HG02970 (cell line): ENCODE measurements around the gene CCNJ.
A peak's percentile ranks its signal among the peaks of the same experiment; 100 is the strongest.

Source experiments
- ATAC-seq: cut with Tn5 transposase; IDR thresholded peaks from one replicate; pipeline ENCODE4 v1.9.1; 2021; ENCODE audit warnings: mild to moderate bottlenecking, moderate library complexity, moderate number of reproducible peaks; ENCODE audit not compliant: unreplicated experiment, low FRiP score

CCNJ gene

GRCh38 chr10:96049340-96049739 lies 6.0 kb downstream of the CCNJ start:
- ATAC-seq = no peak

DNA sequence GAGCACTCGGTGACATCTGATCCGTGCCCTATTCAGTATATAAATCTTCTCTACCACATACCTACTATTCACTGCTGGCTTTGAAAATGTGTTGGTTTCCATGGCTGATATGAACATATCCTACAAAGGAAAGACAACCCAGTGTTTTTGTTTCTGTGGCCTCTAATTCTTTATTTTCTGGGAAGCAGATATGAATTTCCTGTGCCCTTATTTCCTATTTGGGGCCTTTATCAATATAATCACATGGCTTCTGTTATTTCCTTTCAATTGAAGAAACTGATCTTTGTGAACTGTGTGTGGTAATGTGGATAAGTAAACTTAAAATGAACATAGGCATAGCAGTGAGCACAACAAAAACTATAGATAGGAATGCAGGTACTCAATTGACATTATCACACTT lies 10.6 kb downstream of the CCNJ start:
- no peak for ATAC-seq

DNA sequence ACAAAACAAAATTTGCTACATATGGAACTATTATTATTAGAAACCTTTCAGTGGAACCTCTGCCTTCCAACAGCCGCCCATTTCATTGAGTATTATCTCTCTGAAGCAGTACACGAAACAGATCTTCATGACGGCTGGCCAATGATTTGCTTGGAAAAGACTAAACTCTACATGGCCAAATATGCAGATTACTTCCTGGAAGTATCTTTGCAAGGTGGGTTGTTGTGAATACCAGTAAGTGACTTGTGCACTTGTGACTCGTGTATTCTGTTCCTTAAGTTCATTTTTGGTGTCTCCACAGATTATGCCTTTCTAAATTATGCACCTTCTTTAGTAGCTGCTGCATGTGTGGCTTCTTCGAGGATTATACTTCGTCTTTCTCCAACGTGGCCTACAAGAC lies 13.4 kb downstream of the CCNJ start:
- no peak for ATAC-seq

- ATAC-seq = no peak
Observed at GRCh38 chr10:96061232-96061631, 17.8 kb downstream of the CCNJ start.

DNA sequence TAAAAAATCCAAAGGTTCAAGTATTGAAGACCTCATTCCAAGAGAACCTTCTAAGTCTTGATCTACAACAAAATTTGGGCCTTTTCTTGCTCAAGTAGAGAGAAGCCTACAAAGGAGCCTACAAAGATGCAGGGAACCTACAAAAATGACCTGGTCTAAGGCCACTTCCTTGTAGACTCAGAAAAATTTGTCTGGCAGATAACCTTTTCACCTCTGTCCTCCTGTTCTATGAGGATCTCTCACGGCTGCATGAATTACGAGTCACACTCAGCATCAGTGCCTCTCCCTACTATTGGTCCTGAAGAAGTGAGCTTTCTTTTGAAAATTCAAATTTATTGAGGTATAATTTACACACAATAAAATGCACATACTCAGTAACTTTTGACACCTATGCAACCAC lies 29.3 kb downstream of the CCNJ start:
- ATAC-seq = no peak

GRCh38 chr10:96073722-96074121 lies 30.3 kb downstream of the CCNJ start:
- no peak for ATAC-seq

DNA sequence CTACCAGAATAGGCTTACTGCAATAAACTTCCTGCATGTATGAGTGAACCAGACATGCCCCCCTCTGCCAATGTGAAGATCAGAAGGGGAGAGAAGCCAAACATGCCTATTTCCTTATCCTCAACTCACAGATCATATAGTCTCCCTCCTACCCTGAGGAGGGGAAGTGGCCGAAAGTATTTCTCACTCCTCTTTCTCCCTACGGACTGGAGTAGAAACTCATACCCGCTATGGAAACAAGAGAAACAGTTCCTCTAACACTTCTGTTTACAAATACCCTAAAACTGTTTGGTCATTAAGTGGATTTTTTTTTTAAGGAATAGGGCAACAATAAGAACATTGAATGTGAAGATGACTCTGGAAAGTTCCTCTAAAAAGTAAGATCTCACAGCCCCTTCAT lies 31.4 kb downstream of the CCNJ start:
- no peak for ATAC-seq

GRCh38 chr10:96075977-96076376 lies 32.6 kb downstream of the CCNJ start:
- no peak for ATAC-seq

DNA sequence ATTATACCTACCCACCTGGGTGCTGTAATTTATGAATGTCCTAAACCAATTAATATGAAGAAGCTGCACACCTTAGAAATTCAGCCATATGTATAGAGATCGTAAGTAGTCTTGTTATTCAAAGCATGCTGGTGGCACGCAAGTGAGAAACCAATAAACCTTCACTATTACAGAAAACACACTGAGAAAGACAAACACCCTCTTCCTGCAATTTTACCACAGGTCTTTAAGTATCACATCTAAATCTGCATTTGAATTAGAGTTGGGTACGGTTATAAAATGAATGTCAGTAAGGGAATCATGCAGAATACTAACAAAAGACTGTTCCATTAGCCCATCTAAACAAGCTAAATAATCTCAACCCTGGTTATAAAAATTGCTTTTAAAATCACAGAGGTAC lies 33.8 kb downstream of the CCNJ start:
- ATAC-seq = no peak

DNA sequence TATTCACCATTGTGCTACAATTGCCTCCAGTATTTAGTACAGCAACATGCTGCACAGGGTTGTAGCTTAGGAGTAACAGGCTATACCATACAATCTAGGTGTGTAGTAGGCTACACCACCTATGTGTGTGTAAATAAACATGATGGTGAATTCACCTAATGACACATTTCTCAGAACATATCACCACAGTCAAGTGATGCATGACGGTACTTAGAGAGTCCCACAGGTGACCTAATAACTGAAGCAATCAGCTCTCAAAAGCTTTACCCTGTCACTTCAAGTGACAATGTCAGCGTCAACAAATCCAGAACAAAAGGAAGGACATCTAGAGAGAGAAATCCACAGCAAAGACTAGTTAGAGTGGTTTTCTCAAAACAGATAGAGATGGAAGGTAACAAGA lies 38.8 kb downstream of the CCNJ start:
- no peak for ATAC-seq

DNA sequence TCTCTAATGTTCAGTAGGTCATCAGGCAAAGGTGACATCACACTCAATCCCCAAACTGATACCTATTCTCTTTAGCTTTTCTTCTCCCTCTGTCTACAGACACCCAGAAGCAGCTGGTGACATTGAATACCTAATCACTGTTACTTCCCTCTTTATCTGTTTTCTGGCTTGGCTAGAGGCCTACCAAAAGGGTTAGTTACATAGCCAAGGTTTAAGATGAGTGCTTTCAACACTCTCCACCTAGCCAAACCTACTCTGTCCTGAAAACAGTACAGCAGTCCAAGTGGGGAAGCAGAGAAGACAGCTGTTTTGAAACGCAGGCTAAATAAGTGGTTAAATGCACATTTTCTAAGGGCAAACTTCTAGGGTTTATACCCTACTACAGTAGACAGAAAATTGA lies 39.4 kb downstream of the CCNJ start:
- no peak for ATAC-seq

- no peak for ATAC-seq
Observed at GRCh38 chr10:96089116-96089515, 45.7 kb downstream of the CCNJ start.

- peak; percentile 80 for ATAC-seq
Observed at GRCh38 chr10:96089670-96090462, 46.5 kb downstream of the CCNJ start.

DNA sequence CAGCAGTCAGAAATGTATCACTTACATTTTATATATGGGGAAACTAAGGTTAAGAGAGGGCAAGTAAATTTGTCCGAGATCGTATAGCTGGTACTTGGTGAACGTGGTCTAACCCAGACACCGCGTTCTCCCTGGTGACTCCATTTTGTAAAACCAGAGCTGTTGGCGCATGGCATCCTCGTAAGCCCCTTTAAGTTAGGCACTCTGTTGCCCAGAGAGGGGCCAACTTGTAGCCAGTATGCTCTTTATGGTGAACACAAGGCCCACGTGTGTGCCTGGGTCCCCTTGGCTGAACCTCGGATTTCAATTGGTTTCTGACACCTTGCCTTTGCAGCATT lies 47.0 kb downstream of the CCNJ start:
- ATAC-seq = no peak

GRCh38 chr10:96092999-96093767 lies 49.8 kb downstream of the CCNJ start:
- ATAC-seq = no peak

DNA sequence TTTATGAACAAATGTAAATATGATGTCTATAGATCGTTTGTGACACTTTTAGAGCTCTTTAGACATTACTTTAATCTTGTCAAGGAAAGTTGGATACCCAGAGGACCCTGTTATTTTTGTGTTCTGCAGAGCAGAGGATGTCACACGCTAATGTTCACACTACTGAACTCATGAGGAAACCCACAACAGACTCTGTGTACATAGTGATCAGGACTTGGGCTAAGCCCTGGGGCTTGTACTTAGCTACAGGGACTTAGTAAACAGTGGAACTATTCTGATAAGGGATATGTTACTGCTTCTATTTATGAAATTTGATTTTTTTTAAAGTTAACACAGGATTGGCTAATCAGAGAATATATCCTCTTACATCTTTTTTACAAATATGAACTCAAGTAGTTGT lies 50.6 kb downstream of the CCNJ start:
- ATAC-seq = no peak

- ATAC-seq = no peak
Observed at GRCh38 chr10:96096958-96097357, 53.6 kb downstream of the CCNJ start.

DNA sequence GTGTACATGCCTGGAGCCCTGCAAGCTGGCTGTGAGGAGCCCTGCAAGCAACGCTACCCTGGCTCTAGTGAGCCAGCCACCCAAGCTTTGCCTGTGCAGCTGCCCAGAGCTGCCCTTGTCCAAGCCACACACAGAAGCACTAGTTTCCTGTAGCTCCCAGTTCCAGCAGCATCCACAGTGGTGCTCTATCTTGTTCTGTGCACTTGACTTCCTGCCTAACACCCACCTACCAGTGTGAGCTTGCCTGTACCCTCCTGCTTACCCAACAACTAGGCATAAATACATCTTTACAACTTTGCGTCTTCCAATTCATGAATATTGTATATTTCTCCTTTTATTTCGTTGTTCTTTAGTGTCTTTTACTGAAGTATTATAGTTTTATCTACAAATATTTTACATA lies 54.5 kb downstream of the CCNJ start:
- ATAC-seq = no peak

GRCh38 chr10:96107623-96108038 lies 64.2 kb downstream of the CCNJ start:
- no peak for ATAC-seq
